Smooth muscle cell of the pulmonary artery (primary cell): ENCODE results near the gene TRIB2. TPM values are rescaled to one million over a fixed set of nuclear protein-coding genes. Genes with fewer than 3 reads are reported as not detected.

ENCODE experiments used
- total RNA-seq: library from RNA; depleted of rRNA; stranded (reverse); fragments of >200 nt; gene quantifications from 2 replicates; pipeline ENCODE4 v1.2.3, GENCODE V29; 2014

The TRIB2 gene
- 68.5 and 109 TPM in 2 replicates for total RNA-seq

GRCh38 chr2:12716282-12717190 lies at the start of gene TRIB2:
TSS of gene TRIB2 (plus strand) at chr2:12716936. CDS start at chr2:12718308, 1,372 bp downstream.

